K562 (cell line): Measurements from ENCODE around the gene TUBA4B. TPM values are rescaled to one million over a fixed set of nuclear protein-coding genes. Genes with fewer than 3 reads are reported as not detected.

Experiments used
- ADNP ChIP-seq: fragments of 200-800 bp; sonication (Bioruptor generic); IDR thresholded peaks from 2 replicates; pipeline ENCODE4 v1.6.1; 2016; ENCODE audit warnings: missing genetic modification characterization, missing compliant biosample characterization
- ATF7 ChIP-seq: fragments of 450-650 bp; IDR thresholded peaks from 2 replicates; pipeline ENCODE4 v1.7.1; 2014; ENCODE audit warnings: mild to moderate bottlenecking, moderate library complexity
- CBX3 ChIP-seq, 2 experiments: IDR thresholded peaks; 1 replicate in 1 of 2; 2 replicates in 1 of 2; pipeline ENCODE4 v1.6.1; 2012; ENCODE audit warnings: inconsistent platforms in 2 of 2, low read length in 2 of 2, borderline replicate concordance in 1 of 2, control low read depth in 1 of 2
- CTBP1 ChIP-seq: fragments of 450-650 bp; IDR thresholded peaks from 2 replicates; pipeline ENCODE4 v1.6.1; 2016; ENCODE audit warnings: borderline replicate concordance
- ELF4 ChIP-seq: fragments of 450-650 bp; formaldehyde crosslinking; IDR thresholded peaks from 2 replicates; pipeline ENCODE4 v1.4.0; 2022; ENCODE audit warnings: missing genetic modification characterization
- MTA1 ChIP-seq: fragments of 450-650 bp; IDR thresholded peaks from 2 replicates; pipeline ENCODE4 v1.6.1; 2017; ENCODE audit warnings: borderline replicate concordance
- NEUROD1 ChIP-seq: fragments of 150-350 bp; IDR thresholded peaks from 2 replicates; pipeline ENCODE4 v1.6.1; 2014; ENCODE audit warnings: borderline replicate concordance, low read length, low read depth; ENCODE audit not compliant: partially characterized antibody
- NFYB ChIP-seq: IDR thresholded peaks from 2 replicates; pipeline ENCODE4 v1.6.1; 2011; ENCODE audit warnings: mild to moderate bottlenecking, moderate library complexity; ENCODE audit not compliant: insufficient read length; ENCODE audit errors: extremely low read depth
- PHB2 ChIP-seq: fragments of 450-650 bp; IDR thresholded peaks from 2 replicates; pipeline ENCODE4 v1.6.1; 2017; ENCODE audit warnings: low read depth
- RBM25 ChIP-seq: fragments of 200-400 bp; formaldehyde crosslinking; IDR thresholded peaks from 2 replicates; pipeline ENCODE4 v1.6.1; 2018; ENCODE audit warnings: low read length, low read depth, moderate library complexity; ENCODE audit not compliant: severe bottlenecking
- SIRT6 ChIP-seq: IDR thresholded peaks from one replicate; pipeline ENCODE4 v1.6.1; 2012; ENCODE audit warnings: low read depth, mild to moderate bottlenecking, control low read depth, inconsistent platforms, low read length, moderate library complexity
- SMAD2 ChIP-seq: fragments of 150-350 bp; IDR thresholded peaks from 2 replicates; pipeline ENCODE4 v1.6.1; 2014; ENCODE audit warnings: low read depth, mild to moderate bottlenecking, low read length
- SMARCA4 ChIP-seq: fragments of 450-650 bp; IDR thresholded peaks from 2 replicates; pipeline ENCODE4 v1.6.1; 2016
- SRSF1 ChIP-seq: fragments of 200-400 bp; formaldehyde crosslinking; IDR thresholded peaks from 2 replicates; pipeline ENCODE4 v1.6.1; 2017; ENCODE audit warnings: mild to moderate bottlenecking, low read depth, low read length, moderate library complexity
- ZSCAN29 ChIP-seq: fragments of 450-650 bp; IDR thresholded peaks from 2 replicates; pipeline ENCODE4 v1.6.1; 2017
- polyA plus RNA-seq, 8 experiments: library from polyadenylated mRNA; depleted of rRNA in 4 of 8; stranded (reverse) in 5 of 8; unstranded in 3 of 8; fragments of >200 nt; fragmentation: Nextera tagmentation in 2 of 8; fragmentation: Illumina TruSeq in 1 of 8; extraction: Ambion mirVana in 2 of 8; extraction: Trizol in 1 of 8; gene quantifications; 2 replicates each; pipeline versions ENCODE4 v1.2.1 to v1.2.3, GENCODE V29; 2011 to 2014; ENCODE audit warnings: inconsistent platforms in 1 of 8, missing spikeins in 1 of 8
- total RNA-seq, 7 experiments: library from RNA; depleted of rRNA in 6 of 7; stranded (reverse); fragments of >200 nt in 6 of 7; fragmentation: Illumina TruSeq in 2 of 7; extraction: Trizol in 2 of 7; gene quantifications; 2 replicates each; pipeline versions ENCODE4 v1.2.1 to v1.2.3, GENCODE V29; 2011 to 2021; ENCODE audit warnings: low replicate concordance in 1 of 7
- TF ChIP-seq, protein P1 (sequence below): fragments of 450-650 bp; IDR thresholded peaks from 2 replicates; pipeline ENCODE4 v1.6.1; 2016; ENCODE audit warnings: mild to moderate bottlenecking
- TF ChIP-seq, protein P2 (sequence below): sonication (generic); formaldehyde crosslinking; IDR thresholded peaks from 2 replicates; pipeline ENCODE4 v1.8.1; 2023; ENCODE audit warnings: missing genetic modification reagents, mild to moderate bottlenecking, borderline replicate concordance
- TF ChIP-seq, protein P3 (sequence below): fragments of 450-650 bp; conservative IDR thresholded peaks from 2 replicates; pipeline ENCODE4 v1.6.1; 2016; ENCODE audit warnings: missing genetic modification characterization, low read depth, mild to moderate bottlenecking, control low read depth, missing compliant biosample characterization
- TF ChIP-seq, protein P4 (sequence below): sonication (generic); formaldehyde crosslinking; IDR thresholded peaks from 2 replicates; pipeline ENCODE4 v1.8.0; 2022; ENCODE audit warnings: missing genetic modification reagents, mild to moderate bottlenecking, moderate library complexity, borderline replicate concordance

TUBA4B gene
- total and polyA plus RNA-seq, 9 of the 15 experiments (the other 6 are each of a cell fraction or from before 2014, with no cell fraction given), result 0.04 TPM; not detected in 8

DNA sequence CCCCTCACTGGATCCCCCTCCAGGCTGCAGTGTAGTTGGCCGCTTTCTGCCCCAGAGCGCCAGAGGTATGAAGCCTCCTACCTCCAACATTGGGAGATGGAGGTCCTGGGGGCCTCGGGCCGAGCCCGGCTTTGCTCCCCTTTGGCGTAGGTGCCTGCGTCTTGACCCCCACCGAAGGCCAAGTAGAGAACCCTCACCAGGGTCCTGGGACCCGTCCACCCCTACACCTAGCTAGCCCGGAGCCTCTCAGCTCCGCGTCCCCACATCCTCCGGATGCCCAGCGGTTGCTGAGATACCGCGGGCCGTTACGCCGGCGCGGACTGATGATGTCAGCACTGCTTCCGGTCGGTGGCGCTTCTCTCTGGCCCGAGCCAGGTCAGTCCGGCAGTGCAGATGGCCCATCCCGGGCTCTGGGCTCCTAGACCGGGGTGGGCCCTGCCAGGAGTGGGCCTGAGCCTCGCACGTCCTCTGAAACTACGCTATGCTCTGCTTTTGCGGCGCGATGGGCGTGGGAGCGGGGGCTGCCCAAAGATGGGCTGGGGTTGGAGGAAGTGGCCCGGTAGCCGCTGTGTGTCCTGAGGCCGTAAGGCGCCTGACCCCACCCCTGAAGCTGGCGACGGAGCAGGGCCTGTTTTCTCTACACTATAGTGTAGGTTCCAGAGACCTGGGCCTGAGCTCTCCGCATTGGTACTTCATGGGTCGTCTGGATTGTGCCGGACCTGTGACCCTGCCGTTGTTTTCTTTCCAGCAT lies 7.7 kb upstream of the TUBA4B start, which contains the start of the genes GLB1L and STK16 (continued):
- TF ChIP-seq, protein P1, sequence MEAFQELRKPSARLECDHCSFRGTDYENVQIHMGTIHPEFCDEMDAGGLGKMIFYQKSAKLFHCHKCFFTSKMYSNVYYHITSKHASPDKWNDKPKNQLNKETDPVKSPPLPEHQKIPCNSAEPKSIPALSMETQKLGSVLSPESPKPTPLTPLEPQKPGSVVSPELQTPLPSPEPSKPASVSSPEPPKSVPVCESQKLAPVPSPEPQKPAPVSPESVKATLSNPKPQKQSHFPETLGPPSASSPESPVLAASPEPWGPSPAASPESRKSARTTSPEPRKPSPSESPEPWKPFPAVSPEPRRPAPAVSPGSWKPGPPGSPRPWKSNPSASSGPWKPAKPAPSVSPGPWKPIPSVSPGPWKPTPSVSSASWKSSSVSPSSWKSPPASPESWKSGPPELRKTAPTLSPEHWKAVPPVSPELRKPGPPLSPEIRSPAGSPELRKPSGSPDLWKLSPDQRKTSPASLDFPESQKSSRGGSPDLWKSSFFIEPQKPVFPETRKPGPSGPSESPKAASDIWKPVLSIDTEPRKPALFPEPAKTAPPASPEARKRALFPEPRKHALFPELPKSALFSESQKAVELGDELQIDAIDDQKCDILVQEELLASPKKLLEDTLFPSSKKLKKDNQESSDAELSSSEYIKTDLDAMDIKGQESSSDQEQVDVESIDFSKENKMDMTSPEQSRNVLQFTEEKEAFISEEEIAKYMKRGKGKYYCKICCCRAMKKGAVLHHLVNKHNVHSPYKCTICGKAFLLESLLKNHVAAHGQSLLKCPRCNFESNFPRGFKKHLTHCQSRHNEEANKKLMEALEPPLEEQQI, result no peak
- TF ChIP-seq NFYB, result no peak
- no peak for TF ChIP-seq PHB2
- TF ChIP-seq, protein P2, sequence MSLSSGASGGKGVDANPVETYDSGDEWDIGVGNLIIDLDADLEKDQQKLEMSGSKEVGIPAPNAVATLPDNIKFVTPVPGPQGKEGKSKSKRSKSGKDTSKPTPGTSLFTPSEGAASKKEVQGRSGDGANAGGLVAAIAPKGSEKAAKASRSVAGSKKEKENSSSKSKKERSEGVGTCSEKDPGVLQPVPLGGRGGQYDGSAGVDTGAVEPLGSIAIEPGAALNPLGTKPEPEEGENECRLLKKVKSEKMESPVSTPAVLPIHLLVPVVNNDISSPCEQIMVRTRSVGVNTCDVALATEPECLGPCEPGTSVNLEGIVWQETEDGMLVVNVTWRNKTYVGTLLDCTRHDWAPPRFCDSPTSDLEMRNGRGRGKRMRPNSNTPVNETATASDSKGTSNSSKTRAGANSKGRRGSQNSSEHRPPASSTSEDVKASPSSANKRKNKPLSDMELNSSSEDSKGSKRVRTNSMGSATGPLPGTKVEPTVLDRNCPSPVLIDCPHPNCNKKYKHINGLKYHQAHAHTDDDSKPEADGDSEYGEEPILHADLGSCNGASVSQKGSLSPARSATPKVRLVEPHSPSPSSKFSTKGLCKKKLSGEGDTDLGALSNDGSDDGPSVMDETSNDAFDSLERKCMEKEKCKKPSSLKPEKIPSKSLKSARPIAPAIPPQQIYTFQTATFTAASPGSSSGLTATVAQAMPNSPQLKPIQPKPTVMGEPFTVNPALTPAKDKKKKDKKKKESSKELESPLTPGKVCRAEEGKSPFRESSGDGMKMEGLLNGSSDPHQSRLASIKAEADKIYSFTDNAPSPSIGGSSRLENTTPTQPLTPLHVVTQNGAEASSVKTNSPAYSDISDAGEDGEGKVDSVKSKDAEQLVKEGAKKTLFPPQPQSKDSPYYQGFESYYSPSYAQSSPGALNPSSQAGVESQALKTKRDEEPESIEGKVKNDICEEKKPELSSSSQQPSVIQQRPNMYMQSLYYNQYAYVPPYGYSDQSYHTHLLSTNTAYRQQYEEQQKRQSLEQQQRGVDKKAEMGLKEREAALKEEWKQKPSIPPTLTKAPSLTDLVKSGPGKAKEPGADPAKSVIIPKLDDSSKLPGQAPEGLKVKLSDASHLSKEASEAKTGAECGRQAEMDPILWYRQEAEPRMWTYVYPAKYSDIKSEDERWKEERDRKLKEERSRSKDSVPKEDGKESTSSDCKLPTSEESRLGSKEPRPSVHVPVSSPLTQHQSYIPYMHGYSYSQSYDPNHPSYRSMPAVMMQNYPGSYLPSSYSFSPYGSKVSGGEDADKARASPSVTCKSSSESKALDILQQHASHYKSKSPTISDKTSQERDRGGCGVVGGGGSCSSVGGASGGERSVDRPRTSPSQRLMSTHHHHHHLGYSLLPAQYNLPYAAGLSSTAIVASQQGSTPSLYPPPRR (CRISPR knock-in tag), result no peak
- TF ChIP-seq, protein P3, sequence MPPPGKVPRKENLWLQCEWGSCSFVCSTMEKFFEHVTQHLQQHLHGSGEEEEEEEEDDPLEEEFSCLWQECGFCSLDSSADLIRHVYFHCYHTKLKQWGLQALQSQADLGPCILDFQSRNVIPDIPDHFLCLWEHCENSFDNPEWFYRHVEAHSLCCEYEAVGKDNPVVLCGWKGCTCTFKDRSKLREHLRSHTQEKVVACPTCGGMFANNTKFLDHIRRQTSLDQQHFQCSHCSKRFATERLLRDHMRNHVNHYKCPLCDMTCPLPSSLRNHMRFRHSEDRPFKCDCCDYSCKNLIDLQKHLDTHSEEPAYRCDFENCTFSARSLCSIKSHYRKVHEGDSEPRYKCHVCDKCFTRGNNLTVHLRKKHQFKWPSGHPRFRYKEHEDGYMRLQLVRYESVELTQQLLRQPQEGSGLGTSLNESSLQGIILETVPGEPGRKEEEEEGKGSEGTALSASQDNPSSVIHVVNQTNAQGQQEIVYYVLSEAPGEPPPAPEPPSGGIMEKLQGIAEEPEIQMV (tag), result no peak
- TF ChIP-seq SMAD2, result no peak
- TF ChIP-seq ELF4 (CRISPR knock-in tag), result no peak
- no peak for TF ChIP-seq SMARCA4
- peak; percentile 97 for TF ChIP-seq MTA1
- no peak for TF ChIP-seq SRSF1
- no peak for TF ChIP-seq NEUROD1
- TF ChIP-seq CBX3 (IDR thresholded peaks at IDR 0.05; ENCODE audit: borderline replicate concordance in 1 of 2, low read length in 2 of 2), result no peak
- TF ChIP-seq ADNP (tag), result no peak
- TF ChIP-seq, protein P4, sequence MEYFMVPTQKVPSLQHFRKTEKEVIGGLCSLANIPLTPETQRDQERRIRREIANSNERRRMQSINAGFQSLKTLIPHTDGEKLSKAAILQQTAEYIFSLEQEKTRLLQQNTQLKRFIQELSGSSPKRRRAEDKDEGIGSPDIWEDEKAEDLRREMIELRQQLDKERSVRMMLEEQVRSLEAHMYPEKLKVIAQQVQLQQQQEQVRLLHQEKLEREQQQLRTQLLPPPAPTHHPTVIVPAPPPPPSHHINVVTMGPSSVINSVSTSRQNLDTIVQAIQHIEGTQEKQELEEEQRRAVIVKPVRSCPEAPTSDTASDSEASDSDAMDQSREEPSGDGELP (CRISPR knock-in tag), result peak; percentile 82; the same call in 1 of the 2 replicates
- no peak for TF ChIP-seq RBM25
- no peak for TF ChIP-seq SIRT6
- TF ChIP-seq ZSCAN29, result no peak
- peak; percentile 48; the same call in 1 of the 2 replicates for TF ChIP-seq CTBP1
- TF ChIP-seq ATF7, result peak; percentile 77; the same call in 1 of the 2 replicates
